ENCODE measurements around the gene CERS6.
"Not testable (repeated sequence)": the region's sequence is repeated elsewhere in the genome, so short reads cannot be mapped to it uniquely, and the experiment has no call there.

Gene CERS6

DNA sequence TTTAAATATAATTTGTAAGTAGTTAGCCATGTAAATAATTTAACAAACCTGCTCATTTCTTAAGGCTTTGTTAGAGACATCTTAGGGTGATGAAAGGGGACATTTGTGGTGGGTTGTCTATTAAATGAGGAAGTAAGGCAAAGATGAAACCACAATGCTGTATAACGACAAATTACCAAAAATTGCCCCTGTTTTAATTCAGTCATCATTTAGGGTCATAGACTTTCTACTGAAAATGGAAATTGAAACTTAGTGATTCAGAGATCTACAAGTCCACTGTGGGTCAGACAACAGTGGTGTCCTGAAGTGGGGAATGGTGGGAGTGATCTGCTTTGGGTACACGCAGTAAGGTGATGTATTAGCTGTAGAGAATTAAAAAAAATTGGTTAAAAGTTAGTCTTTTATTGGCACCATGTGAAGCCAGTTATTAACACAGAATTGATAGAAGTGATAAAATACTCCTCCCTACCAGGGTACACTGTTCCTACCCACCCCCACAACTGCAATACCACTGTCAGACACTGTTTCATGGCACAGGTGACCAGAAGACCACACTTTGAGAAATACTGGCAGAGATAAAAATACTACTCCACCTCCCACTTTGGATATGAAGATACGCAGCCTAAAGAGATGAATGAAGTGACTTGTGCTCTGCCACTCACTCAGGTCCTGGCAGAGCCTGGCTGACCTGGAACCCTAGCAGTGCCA lies 13.4 kb downstream of the CERS6 start:
- no peak for FAIRE-seq

DNA sequence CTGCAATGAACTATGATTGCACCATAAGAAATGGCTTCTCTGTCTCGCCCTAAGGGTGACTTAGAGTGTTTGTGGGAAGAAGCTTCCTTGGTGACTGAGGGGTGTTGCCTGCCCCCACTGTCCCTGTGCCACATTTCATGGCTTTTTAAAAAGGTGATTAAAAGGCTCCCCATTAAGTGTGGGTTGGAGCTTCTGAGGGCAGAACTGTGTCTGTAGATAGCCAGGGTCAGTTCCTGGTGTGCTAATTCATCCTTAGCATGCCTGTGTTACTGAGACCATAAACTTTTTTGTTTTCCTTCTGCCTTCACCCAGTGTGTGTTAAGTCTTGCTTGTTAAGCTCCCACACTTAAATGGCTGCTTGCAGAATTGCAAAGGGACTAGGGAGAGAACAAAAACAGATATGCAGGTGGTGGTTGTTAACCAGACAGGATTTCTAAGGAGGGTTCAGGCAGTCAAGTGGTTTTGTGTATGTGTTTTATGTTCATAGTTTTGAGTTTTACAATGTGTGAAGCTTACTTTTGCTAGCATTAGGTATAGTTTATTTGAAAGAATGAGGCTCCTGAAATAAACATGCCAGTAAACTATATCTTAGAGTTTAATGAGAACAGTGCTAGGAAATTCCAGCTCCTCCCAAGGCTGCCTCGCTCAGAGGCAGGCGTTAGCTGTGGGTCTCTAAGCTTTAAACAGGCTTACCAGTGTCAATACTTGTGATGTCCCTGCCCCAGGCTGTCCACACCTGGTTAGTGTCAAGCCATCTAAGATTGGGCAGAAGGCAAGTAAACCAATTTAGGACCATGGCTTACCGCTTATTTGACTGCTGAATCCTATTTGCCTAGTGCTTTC lies 14.5 kb downstream of the CERS6 start:
- no peak for FAIRE-seq

DNA sequence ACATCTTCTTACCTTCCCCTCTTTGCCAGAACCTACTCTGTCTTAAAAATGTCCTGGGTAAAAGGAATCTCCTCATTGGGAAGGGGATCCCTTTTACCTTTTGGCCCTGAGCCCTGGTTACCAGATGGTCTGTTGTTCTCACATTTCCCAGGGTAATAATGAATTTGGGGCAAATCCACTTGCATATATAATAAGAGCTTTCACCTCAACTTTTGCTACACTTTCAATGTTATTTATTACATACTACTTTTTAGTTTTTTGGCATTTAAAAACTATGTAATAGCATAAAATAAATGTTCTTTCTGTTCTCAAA lies 15.0 kb downstream of the CERS6 start:
- FAIRE-seq: no peak

DNA sequence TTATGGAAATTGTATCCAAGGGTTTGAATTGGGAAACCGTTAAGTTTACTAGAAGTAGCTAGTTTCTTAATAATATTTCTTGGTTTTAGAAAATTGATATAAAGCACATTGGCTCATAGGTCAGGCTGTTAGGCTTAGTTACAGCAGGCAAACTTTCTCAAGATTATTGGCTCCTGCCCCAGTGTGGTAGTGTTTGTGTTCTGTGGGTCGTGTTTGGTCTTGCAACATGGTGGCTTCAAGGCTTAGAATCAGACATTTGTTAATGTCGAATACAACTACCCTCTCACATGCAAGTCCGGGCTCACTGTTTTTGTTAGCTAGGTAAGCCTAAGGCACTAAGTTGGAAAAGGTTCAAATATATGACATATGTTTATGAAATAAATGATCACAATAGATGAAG lies 19.6 kb downstream of the CERS6 start:
- no peak for FAIRE-seq

DNA sequence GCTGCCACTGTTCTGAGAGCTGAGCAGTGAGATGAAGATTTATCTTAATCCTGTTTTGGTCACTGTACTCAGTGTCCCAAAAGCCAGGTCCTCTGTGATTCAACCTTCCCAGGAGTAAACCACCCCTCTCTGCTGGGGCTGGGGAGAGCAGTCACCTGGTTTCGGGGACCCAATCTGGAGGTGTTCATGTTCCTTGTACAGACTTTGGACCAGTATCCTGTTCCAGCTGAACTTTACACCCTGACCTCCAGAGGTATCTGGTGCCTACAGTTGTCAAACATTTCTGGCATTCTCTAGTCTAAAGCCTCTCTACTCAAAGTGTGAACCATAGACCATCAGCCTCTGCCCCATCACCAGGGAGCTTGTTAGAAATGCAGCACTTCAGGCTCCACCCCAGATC lies 22.1 kb downstream of the CERS6 start:
- no peak for FAIRE-seq

DNA sequence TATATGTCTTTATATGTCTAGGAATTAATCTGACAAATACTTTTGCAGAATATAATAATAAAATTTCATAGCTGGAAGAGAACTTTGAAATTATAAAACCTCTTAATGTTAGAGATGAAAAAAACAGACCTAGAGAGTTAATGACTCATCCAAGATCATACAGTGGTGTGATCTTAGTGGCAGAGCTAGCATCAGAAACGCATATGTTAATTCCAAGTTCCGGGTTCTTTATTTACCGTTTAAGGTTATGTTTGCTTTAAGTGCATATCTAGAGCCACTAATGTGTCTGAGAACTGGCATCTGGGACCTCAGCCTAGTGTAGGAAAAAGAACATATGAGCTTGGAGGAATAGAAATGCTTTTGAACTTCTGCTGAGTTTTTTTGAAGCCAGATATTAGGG lies 24.3 kb downstream of the CERS6 start:
- FAIRE-seq: no peak

DNA sequence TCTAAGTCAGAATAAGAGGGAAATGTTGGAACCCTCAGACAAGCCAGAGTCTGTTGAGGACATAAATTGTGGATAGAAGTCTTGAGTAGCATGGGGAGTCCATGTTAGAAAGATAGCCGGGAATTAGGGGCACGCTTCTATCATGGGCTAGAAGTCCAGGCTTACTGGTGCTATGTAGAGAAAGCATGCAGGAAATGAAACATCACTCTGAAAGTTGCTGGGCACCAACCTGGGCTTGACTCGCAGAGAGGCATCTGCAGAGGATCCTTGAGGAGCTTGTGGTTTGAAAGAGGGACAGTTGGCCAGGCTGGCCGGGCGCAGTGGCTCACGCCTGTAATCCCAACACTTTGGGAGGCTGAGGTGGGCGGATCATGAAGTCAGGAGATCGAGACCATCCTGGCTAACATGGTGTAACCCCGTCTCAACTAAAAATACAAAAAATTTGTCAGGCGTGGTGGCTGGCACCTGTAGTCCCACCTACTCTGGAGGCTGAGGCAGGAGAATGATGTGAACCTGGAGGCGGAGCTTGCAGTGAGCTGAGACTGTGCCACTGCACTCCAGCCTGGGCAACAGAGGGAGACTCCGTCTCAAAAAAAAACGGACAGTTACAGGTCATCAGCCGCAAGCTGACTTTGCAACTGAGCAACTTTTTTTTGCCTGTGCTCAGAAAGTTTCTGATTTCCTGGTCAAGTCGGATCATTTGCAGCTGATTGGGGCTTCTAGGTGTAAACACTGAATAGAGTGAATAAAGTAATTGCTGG lies 24.9 kb downstream of the CERS6 start:
- no peak for FAIRE-seq

DNA sequence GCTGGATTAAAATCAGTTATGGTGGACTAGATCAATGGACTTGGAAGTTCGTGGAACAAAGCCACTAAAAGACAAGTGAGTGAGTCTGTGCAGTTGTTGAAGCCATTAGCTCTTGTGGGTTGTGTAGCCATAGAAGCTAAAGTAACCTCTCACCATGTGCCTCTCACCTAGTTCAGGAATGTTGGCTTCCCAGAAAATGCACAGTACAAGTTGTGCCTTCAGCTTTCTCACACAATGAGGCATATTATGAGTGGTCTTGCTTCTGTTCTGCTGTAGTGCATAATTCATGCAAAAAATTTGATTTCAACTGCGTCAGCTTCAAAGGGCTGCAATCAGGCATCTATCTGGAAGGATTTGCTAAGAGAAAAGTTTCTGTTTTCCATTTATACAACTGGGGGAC lies 26.2 kb downstream of the CERS6 start:
- no peak for FAIRE-seq

DNA sequence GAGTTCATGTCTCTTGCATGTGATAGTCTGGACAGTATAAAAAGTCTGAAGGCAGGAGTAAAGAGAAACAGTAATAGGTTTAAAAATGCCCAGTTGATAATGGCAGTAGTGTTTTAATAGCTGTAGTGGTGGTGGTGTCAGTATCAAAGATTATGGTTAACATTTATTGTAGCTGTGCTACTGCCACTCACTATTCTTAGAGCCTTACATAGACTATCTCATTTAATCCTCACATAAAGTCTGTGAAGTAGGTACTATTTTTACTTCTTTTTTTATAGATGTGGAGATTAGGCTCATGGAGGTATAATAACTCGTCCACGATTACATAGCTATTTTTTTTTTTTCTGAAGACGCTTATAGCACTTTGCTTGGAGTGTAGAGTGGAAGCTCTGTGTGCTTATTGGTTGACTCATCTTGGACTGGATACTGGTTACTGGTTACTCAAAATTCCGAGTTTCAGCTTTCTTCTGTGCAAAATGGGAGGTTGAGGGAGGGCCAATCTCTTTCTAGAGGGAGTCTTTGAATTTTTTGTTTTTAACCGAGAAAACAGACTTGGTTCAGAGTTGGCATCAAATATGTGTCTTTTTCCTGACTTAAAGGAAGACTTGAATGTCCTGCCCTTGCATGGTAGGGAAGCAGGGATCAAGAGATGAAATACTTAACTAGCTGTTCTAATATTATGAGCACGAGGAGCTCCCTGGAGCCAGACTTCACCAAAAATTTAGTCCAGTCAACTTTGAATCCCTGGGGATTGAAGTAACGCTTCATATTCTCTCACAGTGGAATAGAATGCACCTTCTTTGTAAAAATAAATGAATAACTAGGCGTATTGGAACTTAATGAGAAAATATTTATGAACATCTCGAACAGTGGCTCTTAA lies 27.1 kb downstream of the CERS6 start:
- FAIRE-seq: no peak

DNA sequence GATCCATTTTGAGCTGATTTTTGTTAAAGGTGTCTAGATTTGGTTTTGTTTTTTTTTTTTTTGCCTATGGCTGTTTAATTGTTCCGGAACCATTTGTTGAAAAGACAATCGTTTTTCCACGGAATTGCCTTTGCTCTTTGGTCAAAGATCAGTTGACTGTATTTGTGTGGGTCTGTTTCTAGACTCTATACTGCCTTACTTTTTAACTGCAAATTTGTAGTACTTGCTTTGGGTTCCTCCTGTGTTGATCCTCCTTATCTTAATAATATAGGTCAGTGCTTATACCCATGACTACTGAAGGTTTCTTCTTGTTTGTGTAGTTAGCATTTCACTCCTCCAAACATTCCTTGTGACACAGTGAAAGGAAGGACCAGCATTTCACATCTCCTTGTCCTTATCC lies 30.4 kb downstream of the CERS6 start:
- no peak for FAIRE-seq

DNA sequence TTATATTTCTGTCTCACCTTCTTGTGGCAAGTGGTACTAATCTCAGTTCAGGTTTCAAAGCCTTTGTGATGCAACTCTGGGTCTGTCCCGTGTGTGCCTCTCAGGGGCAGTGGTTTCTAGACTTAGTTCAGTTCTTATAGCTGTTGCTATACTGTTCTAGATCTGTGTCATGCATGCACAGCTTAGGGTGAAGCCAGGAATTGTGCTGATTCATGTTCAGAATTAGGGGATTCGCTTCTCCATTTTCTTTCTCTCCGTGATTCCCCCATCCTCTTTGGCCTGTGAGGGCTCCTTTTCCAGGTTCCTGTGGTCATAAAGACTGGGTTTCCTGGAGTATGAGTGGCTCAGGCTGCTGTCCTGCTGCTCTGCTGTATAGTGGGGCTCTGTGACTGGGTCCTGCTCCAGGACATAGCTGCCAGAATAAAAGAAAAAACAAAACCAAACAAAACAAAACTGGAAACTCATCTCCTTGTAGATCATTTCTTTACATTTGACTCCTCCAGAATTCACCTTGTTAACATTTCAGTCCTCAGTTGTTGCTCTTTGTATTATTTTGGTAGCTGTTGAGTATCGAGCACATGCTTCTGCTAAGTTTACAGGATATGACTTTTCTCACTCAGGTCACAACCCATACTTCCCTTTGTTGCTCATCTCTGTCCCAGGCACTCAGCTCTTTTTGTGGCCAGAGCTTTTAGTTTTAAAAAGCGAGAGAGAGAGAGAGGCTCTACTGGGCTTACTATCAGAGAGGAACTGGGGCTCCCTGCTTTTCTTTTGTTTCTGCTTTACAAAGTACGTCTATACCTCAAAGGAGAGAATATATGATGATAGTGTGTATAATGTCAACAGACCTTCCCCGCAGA lies 34.2 kb downstream of the CERS6 start:
- FAIRE-seq: no peak

DNA sequence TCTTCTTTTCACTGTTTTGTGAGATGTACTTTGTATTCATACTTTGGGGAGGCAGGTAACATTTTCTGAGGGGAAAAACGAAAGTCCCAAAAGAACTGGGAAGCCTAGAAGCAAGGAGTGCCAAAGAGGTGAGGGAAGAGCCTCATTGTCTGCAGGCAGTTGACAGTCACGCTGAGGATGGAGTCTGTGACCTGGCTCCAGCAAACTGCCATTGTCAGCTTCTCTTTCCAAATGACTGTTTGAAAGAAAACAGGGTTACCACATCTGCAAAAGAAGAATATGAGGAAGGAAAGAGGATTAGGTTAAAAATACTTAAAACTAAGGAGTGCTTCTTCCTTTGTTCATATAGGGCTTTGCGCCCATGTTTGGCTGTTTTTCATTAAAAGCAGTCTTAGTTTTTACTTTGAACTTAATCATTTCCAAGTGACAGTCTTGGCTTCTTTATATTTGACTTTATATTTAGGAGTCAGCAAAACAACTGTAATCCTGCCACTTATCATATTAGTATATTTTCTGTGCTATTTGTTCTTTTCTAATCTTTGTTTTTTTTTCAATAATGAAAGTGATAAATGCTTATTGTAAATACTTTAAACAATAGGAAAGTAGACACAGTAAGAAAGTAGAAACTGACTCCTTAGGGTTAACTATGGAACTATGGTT lies 35.0 kb downstream of the CERS6 start:
- FAIRE-seq: no peak

DNA sequence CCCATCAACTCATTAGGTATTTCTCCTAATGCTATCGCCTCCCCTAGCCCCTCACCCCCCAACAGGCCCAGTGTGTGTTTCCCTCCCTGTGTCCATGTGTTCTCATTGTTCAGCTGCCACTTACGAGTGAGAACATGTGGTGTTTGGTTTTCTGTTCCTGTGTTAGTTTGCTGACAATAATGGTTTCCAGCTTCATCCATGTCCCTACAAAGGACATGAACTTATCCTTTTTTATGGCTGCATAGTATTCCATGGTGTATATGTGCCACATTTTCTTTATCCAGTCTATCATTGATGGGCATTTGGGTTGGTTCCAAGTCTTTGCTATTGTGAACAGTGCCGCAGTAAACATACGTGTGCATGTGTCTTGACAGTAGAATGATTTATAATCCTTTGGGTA lies 35.7 kb downstream of the CERS6 start:
- not testable (repeated sequence) for FAIRE-seq

DNA sequence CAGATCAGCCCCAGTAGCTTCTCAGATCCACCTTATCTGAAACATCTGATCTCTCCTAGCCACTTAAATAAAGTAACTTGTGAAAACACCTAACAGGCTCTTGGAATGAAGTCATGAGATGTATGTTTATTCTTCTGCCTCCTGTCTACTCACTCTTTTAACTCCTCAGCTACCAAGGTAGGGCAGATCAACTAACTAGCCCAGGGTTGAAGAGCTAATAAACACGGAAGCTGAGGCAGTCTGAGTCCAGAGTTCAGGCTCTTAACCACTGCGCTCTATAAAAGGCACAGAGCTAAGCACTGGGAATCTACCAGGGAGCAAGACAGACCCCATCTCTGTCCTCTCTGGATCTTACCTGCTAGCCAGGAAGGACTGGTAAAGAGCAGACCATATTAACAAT lies 37.1 kb downstream of the CERS6 start:
- FAIRE-seq: not testable (repeated sequence)

DNA sequence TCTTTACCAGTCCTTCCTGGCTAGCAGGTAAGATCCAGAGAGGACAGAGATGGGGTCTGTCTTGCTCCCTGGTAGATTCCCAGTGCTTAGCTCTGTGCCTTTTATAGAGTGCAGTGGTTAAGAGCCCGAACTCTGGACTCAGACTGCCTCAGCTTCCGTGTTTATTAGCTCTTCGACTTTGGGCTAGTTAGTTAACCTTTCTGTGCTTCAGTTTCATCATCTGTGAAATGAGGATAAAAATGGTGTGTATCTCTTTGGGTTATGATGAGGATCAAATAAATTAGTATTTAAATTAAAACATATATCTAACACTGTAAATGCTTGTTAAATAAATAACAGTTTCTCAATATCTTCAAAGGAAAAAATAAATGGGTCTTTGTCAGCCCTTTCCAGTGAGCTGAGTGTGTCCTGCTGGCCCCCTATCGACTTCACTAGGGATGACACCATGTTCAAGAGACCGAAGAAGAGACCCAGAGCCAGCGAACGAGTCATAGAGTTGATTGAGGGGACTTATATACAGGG lies 38.2 kb downstream of the CERS6 start:
- no peak for FAIRE-seq

DNA sequence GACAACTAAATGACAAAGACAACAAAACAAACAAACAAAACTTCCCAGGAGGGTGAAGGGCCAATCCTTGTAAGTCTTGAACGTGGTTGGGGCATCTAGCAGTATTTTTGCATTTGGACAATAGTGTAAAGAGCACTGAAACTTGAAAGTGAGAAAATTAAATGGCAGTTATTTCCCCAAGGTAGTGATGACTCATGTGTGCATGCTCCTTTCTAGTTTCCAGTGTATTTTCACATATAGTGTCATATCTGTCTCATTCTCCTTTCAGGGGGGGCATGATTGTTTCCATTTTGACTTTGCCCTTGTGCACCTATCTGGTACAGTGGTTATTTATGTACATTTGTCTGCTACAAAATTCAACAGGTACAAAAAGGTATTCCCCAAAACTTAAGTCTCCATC lies 39.5 kb downstream of the CERS6 start:
- FAIRE-seq: no peak

DNA sequence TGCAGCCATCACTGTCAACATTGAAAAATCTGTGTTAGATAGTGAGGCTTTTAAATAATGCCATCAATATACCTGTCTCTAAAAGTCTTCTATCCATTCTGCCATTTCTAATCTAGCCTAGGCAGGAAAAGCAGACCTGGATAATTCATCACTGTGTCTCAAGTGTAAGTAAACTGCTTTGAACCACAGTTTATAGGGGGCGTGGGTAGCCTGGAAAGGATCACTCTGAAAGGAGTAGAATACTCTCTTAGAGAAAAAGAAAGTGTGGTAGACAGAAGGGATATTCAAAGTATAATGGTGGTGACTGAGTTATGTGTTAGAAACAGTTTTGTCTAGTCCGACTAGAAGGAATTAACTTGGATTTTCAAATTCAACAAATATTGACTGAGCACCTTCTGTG lies 40.8 kb downstream of the CERS6 start:
- FAIRE-seq: no peak

DNA sequence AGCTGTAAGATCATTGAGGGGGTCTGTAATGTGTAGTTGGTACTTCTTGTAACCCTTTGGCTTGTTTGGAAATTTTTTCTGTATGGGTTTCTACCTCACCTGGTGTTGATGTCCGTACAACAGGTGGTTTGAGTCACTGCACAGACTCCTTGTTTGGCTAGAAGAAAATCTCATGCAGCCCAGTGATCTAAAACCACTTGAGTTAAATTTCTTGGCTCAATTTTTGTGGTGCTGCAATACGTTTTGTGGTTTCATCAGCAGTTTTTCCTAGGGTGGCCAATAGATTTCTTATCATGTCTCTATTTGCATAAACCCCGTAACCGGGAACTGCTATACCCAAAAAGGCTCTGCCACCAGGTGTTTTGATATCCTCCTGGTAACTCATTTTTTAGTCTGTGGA lies 43.4 kb downstream of the CERS6 start:
- no peak for FAIRE-seq

DNA sequence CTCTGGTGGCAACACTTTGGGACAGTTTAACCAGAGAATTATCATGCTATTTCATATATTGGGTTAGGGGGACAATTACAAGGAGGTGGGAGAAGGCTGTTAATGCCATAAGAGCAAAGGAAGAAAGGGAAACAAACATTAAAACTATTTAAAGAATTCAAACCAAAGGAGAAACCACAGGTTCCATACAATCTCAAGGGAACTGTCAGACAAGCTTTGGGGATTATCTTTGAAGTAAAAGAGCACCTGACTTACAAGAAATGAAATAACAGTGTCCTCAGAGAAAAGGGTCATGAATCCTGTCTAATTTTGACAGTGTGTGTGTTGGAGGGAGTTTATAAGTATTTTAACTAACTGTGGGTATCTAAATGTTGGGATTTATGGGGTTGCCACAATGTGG lies 44.4 kb downstream of the CERS6 start:
- FAIRE-seq: no peak

DNA sequence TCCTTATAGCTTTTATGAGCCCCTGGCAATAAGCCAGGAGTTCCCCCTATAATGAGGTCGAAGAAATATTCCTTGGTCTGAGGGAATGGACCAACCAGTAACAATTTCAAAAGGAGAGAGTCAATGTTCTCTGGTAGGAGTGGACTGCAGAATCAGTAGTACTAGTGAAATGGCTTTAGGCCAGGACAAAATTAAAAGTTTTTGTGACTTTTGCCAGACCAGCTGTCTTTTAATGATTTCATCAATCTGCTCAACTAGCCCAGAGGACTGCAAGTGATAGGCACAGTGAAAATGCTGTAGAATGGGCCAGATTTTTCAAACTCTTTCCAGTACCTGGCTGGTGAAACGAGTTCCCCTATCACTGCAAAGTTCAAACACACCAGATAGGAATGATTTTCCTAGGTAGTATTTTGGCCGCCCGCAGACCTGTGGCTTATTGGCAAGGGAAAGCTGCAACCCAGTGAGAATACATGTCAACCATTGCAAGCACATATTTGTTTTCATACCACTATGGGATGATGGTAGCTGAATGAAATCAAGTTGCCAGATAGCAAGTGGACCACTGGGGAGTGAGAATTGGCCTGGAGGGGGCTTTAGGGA lies 45.5 kb downstream of the CERS6 start:
- FAIRE-seq: no peak

DNA sequence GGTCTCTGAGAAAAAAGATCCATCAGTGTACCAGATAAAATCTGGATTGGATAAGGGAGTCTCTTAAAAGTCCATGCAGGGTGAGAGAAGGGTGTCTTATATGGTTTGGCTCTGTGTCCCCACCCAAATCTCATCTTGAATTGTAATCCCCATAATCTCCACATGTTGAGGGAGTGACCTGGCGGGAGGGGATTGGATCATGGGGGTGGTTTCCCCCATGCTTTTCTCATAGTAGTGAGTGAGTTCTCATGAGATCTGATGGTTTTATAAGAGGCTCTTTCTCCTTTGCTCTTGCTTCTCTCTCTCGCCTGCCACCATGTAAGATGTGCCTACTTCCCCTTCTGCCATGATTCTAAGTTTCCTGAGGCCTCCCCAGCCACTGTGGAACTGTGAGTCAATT lies 46.8 kb downstream of the CERS6 start:
- FAIRE-seq: not testable (repeated sequence)
